Endometrial microvascular endothelial cells (primary cell): Measurements from ENCODE around the gene C6orf89. TPM values are rescaled to one million over a fixed set of nuclear protein-coding genes. Genes with fewer than 3 reads are reported as not detected.

Source experiments
- in situ Hi-C: cut with HindIII; loops from 2 replicates; pipeline ENCODE4 v1.10.0; 2017; ENCODE audit warnings: low sequenced_read_pairs, low pct_unique_long_range_greater_than_20kb; ENCODE audit errors: inconsistent ontology term
- total RNA-seq: library from RNA; depleted of rRNA; stranded (reverse); fragments of >200 nt; gene quantifications from one replicate; pipeline ENCODE4 v1.2.3, GENCODE V29; 2015; ENCODE audit errors: inconsistent ontology term

C6orf89 gene
- total RNA-seq, 1 donor from 2014 or later: 49.9 TPM

DNA sequence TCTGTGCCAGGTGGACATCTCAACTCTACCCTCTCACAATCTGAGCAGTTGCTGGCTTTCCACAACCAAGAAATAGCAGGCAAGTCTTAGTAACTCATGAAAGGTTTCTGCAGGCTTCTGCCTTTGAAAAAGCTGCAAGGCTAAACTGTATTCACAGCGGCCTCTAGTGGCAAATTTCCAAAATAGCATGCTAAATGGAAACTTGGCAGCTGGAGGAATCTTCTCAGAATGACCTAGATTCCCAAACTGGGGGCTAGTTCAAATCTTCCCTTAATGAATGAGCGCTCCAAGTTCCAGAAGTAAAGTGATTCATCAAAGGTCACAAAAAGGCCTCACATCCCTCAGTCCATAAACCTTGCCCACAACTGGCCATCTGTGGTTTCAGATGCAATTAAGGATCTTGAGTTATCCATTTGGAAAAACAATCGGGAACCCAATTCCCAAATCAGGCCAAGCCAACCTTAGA lies 34.6 kb upstream of the C6orf89 start:
- in situ Hi-C loops: no loop called here

DNA sequence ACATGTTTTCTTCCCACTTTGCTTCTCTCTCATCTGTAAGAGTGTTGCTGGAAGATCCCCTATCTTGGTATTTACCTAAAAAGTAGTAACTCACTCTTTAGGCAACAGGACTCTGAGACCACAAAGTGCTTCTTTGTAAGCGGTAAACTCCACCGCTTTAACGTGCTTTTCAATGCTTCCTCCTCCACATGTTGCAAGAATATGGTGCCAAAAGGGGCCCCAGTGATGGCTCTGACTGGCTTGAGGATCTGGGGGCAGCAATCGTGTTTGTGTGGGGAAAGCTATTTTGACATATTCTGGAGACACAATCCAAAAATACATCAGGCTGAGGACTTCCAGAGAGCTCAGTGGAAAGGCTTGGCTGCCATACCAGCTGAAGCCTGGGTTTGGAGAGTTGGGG lies 34.1 kb upstream of the C6orf89 start:
- in situ Hi-C loops: no loop called here

DNA sequence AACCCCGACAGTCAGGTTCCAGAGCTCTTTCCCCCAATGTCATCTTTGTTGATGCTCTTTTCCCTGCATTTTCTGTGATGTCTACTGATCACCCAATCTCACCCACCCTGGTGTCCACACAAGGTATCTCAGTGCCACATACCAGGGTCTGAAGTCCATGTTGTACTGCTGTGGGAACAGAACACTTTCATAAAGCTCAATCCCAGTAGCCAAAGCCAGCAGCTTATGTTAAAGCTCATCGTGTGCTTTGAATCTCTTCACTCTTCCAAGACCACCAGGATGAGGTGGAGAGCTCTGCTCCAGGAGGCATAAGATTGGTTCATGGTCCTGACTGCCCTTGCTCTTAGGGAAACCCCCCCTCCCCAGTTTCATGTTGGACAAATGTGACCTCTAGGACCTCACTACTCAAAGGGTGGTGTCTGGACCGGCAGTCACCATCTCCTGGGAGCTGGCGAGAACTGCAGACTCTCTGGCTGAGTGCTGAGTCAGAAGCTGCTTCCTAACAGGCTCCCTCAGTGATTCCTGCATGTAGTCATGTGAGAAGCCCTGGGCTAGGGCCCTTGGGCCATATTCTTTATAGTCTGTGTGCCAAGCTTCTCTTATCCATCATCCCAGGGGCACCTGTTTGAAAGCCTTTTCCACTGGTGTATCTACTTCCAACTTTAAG lies 33.1 kb upstream of the C6orf89 start:
- in situ Hi-C loops: no loop called here

DNA sequence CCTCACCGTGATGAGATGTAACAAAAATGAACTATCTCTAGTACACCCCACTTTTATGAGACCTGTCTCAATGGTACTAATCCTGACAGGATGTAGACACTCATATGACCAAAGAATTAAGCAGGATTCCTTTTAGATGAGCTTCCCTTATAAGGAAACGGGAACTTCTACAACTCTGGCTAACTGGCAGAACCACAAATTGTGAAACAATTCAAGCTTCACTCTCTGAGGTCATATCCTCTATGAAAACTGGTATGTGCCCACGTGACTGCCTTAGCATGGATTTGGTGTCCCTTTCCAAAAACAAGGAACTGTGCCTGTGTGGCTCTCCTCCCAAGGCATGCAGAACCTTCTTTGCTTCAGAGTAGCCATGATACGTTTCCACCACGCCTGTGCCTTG lies 32.4 kb upstream of the C6orf89 start:
- in situ Hi-C loops: no loop called here

DNA sequence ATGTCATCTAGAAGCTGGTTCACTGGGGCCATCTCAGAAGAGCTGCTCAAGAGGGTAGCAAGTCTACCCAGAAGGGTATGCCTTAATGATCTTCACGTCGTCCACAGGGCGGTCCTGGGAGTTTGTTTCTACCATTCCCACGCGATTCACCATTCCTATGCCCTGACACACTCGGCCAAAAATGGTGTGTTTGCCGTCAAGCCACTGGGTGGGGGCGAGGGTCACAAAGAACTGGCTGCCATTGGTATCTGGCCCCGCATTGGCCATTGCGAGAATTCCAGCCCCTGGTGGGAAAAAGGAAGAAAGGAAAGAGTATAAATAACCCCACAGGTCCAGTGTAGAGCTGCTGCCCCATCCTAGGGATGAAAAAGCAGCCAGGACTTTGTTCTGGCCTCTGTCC lies 30.0 kb upstream of the C6orf89 start:
- in situ Hi-C loops: no loop called here

DNA sequence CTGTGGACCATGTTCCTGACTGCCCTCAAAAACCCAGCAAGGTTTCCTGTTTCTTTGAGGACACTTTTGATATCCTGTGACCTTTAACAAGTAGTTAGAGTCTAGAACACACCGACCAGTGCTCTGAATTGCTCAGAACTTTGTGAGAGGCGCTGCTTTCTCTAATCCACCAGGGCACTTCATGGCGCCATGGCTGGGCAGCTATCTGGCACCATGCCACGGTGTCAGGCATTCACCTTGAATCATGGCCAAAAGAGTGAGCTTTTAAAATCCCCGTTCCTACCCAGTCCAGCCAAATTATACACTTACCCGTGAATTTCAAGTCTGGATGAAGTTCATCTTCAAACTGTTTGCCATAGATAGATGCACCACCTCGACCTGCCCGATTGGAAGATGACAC lies 29.5 kb upstream of the C6orf89 start:
- in situ Hi-C loops: no loop called here

DNA sequence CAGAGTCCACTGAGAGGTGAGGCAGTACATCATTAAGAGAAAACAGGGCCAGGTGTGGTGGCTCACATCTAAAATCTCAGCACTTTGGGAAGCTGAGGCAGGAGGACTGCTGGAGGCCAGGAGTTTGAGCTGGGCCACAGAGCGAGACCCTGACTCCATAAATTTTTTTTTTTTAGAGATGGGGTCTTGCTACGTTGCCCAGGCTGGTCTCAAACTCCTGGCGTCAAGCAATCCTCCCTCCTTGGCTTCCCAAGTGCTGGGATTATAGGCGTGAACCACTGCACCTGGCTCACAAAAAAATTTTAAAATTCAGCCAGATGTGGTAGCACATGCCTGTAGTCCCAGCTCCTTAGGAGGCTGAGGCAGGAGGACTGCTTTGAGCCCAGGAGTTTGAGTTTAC lies 28.4 kb upstream of the C6orf89 start:
- in situ Hi-C loops: no loop called here

DNA sequence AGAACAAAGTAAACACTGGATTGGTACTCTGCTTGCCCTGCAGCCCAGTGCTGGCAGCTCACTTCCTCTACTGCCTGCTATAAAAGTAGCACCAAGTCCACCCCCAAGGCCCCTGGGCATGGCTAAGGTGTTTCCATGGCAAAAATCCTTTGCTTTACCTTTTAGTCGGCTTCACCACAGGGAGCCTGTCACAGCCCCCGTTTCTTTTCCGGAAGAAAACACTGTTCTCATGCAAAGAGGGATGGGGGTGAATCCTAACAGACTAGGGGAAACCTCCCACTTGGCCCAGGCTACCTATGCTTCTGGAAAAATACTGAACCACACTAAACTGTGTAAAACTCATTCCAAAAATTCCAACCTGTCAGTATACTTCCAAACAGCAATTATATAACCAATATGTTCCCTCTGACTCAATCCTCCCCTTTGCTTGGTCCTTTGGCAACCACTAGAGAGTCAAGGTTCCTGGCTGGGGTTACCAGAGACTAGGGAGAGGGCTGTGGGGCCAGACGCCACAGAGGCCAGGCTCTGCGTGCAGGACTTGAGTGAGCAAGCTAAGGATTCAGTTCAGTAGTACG lies 27.3 kb upstream of the C6orf89 start:
- in situ Hi-C loops: no loop called here

DNA sequence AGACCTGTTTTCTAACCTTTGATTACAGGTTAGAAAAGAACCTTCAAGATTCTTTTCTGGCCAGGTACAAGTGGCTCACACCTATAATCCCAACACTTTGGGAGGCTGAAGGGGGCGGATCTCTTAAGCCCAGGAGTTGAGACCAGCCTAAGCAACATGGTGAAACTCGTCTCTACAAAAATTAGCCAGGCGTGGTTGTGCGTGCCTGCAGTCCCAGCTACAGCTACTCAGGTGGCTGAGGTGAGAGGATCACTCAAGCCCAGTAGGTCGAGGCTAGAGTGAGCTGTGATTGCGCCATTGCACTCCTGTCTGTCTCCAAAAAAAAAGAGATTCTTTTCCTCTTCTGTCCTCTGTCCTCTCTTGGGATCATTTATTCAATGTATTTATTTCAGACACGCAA lies 25.6 kb upstream of the C6orf89 start:
- in situ Hi-C loops: no loop called here

DNA sequence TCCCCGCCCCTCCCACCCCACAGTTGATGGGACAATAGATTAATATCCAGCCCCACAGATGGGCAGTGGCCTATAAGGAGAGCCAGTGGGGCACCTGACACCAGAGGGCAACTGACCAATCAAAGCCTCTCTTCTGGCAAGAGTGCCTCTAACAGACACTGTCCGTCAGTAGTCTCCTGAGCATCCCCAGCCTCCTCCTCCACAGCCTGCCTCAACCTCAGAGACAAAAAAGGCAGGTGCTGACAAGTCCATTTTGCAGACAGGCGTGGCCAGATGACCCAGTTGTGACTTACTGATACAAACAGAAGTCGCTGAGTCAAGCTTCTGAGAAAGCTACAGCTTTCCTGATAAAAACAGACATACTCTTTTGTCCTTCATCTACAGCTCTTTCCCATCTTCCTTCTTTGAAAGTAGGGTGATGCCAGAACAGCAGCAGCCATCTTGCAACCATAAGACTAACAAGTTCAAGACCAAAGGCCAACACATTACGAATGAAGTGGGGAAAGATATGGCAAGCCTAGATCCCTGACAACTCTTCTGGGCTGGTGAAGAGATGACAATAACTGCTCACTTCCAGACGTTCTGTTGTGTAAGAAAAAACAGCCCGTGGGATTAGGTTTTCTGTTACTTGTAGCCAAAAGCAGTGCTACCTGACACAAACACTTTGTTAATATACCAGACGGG lies 23.4 kb upstream of the C6orf89 start:
- in situ Hi-C loops: no loop called here

DNA sequence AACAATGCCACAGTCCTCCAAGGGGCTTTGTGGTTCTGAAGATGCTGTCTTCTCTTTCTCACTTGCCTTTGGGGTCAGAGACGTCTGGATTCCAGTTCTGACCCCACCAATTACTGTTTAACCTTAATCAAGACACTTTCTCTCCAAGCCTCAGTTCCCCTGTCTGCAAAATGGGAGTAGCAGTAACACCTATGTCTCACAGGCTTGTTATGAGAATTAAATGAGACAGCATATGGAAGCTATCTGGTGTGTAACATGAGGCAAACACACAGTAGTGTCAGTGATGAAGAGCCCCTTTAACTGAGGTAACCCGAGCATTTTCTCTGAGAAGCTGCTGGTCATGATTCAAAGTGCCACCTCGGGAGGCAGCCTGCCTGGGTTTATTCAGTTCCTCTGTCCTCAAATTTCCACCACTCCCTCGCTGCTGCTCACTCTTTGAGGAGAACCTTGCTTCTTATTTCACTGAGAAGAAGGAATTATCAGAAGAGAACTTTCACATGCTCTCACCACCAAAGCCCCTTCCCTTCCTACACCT lies 22.8 kb upstream of the C6orf89 start:
- in situ Hi-C loops: no loop called here

DNA sequence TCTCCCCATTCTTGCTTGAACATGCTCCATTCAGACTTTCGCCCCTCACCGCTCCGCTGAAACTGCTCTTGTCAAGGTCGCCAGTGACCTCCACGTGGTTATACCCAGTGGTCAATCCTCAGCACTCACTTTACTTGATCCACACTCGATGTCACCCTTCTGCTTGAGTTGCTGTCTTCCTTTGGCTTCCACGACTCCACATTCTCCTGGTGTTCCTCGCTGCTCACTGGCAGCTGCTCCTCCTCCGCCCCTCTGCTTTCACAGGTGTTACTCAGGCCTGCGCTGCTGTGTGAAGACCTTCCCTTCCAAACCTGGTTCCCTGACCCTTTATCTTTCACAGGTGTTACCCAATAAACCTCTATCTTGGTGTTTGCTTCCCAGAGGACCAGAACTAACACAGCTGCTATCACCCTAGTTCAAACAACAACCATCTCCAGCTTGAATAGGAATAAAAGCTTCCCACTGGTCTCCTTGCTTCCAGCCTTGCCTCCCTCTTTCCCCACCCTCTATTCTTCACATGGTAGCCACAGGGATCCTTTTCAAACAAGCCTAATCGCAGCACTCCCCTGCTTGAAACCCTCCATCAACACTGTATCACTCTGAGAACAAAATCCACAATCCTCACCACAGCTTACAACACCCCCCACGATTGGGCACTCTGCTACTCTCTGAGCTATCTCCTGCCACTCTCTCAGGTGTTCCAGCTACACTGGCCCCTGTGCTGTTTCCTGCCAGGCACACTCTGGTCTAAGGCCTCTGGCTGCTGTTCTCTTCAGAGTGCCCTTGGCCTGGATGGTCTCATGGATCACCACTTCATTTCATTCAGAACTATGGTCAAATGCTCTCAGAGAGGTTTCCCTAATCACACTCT lies 21.8 kb upstream of the C6orf89 start:
- in situ Hi-C loops: no loop called here

DNA sequence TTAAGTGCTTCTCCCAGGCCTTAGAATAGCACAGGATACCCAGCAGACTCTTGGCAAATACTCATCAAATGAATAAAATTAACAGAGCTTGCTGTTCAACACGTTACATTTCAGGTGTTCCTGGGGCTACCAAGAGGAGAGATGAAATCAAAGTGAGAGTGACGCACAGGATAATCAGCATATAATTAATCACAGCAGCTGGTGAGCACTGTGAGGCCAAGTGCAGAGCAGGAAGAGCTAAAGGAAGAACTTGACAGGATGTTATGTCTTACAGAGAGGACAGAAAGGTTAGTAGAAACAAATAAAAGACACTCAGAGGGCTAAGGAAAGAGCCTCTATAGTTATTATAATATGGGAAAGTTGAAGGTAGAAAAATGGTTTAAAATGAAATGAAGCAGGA lies 19.9 kb upstream of the C6orf89 start:
- in situ Hi-C loops: no loop called here

DNA sequence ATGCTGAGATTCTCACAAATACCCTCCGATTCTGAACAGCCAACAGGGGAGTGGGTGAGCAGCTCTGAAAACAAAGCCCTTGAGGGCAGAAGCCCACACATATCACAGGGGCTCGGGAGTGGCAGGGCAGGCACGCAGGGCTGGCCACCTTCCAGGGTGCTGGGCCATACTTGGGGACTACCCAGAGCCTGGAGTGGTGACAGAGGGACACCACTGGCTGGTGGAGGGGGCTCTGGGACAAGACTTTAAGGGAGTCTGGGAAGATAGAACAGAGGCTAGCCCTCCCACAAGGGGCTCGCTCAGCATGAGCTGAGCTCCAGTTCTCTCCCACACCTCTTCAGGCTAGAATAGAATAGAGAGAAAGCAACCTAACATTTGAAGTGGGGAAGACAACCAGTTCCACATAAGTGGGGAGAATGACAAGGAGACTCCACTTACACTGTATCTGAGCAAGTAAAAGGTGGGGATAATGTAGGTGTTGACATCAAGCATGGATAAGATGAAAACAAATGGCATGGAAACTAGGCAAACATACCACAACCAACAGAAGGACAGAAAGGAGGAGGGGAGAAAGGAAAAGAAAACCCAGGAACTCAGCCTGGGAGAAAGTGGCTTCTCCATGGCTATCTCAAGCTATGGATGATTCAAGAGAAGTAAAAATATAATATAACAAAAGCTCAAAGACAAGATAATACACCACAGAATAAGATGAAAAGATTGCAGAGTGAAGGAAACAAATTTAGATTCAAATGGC lies 18.1 kb upstream of the C6orf89 start:
- in situ Hi-C loops: no loop called here

DNA sequence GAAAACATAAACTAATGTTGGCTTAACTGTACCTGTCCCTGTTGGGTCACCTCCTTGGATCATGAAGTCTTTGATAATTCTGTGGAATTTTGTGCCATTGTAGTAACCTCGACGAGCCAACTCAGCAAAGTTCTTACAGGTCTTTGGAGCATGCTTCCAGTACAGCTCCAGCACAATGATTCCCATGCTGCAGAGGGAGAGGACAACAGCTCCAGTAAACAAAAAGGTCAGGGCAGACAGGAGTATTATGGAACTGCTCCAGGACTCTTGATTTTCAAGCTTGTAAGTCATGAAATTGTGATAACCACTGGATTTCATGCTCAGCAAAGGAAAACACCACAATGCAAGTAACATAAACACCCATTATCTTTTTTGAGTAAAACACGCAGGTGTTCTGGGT lies 14.1 kb upstream of the C6orf89 start:
- in situ Hi-C loops: no loop called here

DNA sequence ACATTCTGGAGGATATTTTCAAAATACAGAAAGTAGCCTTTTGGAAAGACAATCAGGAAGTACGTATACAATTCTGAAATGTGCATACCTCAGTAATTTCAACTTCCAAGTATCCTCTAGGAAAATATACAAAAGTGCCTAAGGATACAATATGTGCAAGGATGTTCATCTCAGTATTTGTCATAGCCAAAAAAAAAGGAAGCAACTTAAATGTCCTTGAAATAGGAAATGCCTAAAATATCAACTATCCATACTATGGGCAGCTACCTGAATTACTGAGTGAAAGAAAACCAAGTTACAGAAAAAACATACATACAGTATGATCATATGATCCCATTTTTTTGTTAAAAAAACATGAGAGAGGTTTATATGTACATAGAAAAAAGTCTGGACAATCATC lies 12.6 kb upstream of the C6orf89 start:
- in situ Hi-C loops: no loop called here

DNA sequence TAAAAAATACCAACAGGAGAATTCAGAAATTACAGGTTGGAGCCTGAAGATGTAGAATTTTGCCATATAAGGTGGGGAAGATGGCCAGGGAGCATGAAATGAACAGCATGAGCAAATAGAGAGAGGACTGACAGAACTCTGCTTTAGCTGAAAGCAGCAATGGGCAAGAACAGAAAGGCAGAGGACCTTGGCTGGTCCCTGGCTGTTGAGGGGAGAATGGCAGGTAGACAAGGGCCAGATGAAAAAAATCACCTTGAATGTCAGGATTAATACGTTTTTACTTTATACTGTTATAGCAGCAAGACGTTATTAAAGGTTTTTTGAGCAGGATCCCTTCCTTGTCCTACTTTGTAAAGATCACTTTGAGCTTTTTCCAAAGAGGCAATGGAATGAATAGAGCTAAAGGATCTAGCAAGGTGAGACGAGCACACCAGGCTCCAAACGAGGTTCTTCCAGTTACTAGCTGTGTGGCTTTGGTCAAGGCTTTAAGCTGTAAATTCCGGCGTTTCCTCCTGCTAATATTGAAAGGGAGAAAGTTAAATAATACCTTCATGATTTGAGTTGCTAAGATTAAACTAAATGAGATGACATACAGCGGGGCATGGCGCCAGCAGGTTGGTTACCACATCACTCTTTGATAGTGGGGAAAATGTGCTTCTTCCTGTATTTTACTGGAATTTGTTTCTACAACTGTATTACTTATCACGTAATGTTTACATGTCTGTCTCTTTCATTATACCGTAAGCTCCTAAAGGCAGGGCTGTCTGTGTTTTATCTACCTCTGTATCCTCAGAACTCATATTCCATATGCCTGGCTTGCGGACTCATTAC lies 11.9 kb upstream of the C6orf89 start:
- in situ Hi-C loops: no loop called here
